HG02884 (cell line): ENCODE data around the gene LARGE1.

Experiments
- ATAC-seq: cut with Tn5 transposase; IDR thresholded peaks from one replicate; pipeline ENCODE4 v1.9.1; 2021; ENCODE audit warnings: mild to moderate bottlenecking, moderate library complexity; ENCODE audit not compliant: unreplicated experiment

LARGE1 gene

DNA sequence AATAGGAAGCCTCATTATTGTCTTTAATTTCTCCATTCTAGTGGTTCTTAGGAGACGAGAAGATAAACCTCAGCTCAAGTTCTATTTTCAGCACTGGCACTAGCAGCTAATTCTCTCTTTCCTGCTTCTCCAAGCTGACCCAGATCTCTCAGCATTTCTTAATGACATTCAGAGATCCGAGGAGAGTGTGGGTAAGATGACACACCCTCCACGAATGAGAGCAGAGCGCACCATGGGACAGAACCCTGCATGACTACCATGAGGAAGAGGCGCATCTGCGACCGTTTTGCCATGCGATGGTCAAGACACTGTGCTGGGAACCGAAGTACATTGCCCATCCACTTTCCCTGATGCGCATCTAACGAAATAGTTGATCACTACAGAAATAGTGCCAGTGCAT is 241.8 kb downstream of the LARGE1 start:
- ATAC-seq: no peak

DNA sequence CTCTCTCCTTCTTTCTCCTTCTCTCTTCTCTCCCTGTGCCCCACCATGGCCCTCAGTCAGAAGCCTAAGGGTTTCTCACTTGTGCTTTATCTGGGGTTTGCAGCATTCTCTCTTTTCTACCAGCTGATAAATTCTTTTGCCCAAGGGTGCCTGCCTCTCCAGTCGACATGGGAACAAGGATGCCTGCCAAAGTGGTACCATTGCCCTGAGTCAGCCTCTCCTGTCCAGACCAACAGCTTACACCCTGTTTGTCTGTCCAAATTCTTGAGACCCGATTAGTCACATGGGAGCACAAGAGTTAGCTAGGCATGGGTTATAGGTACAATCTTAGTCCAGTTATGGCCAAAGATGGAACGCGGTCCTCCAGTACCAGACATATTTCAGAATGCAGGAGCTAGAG is 242.7 kb downstream of the LARGE1 start:
- no peak for ATAC-seq

DNA sequence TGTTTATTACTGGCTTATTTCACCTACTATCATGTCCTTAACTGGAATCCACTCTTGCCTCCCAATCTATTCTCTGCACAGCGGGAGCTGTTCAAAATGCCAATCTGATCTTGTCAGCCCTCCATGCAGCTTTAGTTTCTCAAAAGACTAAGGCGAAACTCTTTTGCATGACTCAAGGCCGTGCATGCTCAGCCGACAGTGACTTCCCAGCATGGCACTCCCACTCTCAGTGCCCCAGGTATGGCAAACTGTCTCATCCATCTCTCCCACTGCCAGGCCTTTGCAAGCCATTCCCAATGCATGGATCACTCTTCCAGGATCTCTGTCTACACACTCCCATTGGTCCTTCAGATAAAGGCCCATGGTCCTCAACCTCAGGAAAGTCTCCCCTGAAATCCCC is 245.9 kb downstream of the LARGE1 start:
- no peak for ATAC-seq

DNA sequence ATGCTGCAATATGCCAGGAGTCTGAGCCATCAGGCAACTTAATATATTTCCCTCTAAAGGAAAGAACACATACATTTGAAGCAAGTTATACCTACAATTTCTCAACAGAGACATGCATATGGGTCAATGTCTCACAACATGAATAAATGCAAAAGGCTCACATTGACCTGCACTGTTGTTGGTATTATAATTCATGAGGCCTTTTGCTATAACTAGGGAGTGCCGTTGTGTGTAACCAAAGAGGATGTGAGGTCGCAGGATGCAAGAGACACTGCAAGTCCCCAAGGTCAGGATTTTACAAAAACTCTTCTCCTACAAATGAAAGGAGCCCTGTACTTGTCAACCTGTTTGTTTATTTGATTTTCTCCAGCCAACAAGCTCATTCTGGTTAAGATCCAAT is 250.5 kb downstream of the LARGE1 start:
- no peak for ATAC-seq

DNA sequence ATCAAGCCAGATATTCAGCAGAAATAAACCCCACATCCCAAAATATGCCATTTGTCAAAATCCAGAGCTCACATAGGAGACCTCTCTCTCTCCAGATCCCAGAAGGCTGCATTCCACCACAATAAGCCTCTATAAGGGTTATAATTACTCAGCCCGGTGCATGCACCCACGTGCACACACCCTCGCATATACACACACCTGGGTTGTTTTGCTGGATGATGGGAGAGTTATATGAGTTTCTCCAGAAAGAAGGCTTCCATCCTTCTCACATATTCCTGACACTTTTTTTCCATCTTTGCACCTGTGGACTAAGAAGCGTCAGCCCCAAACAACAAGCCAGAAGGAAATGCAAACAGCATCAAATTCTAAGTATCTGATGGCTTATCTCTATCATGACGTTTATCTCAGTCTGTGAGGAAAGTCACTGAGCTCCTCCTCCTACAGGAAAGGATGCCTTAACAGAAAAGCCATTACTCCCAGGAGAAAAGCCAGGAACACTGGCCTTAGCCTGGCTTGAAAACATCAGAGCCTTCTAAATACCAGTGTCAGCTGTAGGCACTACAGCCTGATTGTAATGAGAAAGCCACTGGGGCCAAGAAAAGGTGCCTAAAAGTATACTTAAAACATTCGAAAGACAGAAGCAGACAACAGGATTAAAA is 253.2 kb downstream of the LARGE1 start:
- ATAC-seq: no peak

DNA sequence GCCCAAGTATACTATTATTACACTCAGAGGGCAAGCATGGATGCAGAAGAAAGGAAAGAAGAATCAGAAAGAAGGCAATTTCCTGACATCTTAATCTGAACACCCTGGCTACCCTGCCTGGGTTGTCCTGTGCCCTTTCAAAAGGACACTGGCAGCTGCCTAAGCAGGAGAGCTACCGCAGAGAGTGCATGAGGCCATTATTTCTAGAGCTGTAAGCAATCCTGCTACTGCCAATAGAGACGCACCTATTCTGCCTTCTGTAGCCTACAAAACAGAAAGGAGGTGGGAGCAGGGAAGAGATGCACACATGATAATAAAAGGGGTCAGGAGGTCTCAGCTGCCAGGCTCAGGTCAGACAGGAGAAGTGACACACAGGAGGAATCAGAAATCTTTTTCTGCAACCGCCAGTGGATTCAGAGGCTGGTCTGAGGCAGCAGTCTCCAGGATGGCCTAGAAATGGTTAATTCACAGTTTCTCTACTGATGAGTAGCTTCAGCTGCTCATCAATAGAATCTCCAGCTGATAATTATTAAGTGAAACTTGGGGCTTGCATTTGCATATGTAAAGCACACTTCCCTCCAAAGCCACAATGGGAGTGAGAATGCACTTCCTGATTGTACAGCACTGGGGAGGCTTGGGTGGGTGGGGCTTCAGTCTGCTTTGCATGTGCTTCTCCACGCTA is 253.9 kb downstream of the LARGE1 start:
- no peak for ATAC-seq

DNA sequence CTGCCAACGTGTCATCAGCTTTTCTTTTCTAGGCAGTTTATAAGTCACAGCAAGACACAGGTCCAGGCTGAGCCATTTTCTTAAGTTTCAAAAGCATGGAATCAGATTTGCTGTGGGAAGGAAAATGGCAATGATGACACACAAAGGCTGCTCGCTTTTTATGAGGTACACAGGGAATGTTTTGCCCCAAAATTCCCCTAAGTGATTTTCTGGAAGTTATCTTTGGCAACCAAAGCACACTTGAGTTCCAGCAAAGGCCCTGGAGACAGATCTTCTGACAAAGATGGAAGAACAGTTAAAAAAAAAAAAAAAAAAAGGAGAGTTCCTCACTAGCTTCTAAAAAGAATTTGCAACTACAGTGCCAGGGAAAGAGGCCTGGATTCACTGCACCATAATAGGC is 260.8 kb downstream of the LARGE1 start:
- no peak for ATAC-seq

DNA sequence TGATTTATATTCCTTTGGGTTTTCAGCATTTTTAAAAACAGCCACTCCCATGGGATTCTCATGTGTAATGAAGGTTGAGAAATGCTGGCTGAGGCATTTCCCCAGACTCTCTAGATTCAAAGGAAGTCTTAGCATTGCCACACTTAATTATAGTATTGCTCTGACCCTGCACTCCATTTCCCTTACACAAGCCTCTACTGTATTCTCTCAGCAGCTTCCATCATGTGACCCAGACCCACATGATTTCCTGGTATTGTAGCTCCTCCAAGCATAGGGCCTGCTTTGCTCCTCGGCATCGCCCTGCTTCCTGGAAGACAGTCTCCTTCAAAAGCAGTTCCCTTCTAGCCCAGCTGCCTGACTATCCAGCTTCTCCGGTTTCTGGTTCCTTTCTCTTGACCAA is 261.5 kb downstream of the LARGE1 start:
- ATAC-seq: no peak

DNA sequence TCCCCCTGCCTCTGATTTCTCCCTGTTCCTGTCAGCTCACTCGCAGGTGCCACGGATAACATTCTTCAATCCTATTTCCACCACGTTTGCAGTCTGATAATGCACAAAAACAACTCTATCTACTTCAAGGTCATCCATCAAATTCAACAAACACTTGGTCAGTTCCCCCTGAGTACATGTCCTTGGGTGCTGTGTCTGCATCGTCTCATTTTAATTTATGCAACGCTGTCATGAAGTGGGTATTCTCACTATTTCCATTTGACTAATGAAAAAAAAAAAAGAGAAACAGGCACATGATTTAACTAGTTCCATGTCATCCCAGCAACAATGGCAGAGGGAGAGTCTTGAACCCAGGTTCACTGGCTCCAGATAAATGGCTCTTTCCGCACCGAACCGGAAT is 262.6 kb downstream of the LARGE1 start:
- no peak for ATAC-seq

DNA sequence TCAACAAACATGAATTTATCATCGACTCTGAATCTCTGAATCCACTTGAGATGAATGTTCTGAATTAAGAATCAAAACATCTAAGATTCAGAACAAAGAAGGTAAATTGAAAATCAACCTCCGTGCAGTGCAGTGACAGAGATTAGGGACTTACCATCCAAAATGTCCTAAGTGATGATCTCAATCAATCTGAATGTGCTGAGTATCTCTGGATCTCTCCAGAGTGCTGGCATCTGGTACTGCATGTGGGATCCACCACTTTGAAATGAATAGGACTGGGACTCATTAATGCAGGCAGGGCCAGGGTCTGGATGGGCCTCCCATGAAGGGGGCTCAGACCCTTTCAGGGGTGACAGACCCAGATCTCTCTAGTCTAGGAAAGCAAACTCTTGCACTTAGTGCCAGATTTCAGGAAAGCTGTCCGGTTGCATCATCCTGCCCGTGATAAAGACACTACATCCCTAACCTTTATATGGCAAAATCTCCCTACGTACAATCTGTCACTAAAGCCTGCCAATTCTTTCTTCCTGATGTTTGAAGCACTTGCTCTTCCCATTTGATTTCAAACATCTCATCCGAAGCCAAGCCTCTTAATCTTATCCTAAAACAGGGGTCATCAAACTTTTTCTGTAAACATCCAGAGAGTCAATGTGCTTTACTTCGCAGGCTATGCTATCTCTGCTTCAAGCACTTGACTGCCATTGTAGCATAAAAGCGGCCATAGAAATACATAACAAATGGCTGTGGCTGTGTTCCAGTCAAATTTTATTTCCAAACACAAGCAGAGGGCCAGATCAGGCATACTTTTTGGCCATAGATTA is 263.3 kb downstream of the LARGE1 start:
- ATAC-seq: no peak

DNA sequence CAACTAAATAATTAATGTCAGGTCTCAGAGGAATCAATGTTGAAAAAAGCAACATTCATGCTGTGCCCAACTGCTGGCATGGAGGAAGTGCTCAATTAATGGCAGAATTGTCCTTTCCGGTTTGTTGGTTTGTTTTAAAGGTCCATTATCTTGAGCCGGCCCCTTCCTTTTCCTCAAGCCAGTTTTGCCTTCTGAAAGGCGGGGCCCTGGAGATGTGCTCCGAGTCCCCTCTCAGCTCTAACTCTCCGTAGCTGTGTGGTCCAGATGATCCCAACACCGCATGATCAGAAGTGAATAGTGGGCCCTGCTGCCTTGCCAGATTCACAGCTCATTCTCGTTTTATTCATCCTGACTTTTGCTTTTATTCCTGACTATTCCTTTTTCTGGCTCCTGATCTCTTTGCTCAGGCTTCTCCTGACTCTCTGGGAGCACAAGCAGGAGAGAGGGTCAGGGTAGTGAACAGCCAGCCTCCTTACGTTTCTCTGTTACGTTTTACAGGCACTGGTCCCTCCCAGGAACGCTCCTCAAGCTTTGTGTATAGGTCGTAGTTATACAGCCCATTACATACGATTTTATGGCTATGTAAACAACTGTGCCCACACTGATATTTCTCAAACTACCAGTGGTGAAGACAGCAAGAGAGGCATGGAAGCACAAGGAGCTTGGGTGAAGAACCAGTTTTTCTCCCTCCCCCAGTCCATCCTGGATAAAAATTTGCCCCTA is 265.9 kb downstream of the LARGE1 start:
- ATAC-seq: no peak

DNA sequence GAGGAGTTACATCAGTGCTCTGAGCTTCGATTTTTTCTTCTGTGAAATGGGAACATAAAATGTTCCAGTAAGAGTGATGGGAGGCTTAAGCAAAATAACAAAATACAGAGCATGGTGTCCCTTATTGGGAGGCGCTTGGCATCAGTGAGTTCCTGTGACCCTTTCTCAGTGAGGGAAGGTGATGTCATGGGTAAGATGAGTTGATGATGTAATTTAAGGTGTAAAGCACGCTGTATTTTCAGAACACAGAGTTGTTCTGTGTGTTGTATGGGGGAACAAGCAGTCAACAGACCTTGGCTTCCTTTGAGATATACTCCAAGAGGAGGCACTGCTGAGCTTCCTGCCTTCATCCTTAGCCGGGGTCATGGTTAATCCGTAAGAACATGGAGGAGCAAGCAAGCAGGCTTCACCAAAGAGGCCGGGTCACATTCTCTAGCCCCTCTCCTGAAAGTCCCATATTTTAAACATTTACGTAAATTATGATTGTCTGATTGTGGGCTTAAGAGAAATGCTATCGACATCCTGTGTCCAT is 266.7 kb downstream of the LARGE1 start:
- no peak for ATAC-seq

DNA sequence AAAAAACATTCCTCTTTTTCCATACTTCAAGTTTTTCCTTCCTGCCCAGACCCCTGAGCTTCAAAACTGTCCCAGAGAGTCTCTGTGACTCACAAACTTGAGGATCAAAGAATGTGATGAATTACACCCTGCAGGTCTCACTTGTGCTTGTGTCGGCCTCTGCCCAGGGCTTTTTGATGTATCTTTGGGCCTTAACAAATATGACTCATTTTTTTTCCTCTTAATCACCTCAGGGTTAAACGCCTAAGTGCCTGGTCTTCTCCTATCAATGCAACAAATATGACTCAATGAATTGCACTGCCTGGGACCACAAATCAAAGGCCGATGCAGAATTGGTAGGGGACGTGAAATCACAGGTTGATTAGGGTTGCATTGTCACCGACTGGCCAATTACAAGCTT is 267.7 kb downstream of the LARGE1 start:
- no peak for ATAC-seq

DNA sequence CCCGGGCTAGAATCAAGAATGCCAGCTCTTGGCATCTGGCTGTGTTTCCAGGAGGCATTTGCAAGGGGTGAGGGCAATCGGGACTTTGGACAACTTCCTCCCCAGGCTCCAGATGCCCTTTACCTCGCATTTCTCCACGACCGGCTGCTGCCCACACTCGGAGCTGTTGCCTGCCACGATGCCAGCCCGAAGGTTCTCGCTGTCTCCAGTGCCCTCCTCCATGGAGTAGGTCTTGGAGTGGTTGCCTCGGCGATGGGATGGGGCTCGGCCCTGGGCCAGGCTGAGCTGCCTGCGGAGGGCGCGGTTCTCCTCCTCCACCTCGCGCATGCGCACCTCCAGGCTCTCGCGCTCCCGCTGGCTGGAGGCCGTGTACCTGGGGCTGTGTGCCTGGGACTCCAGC is 270.0 kb downstream of the LARGE1 start:
- ATAC-seq: no peak

DNA sequence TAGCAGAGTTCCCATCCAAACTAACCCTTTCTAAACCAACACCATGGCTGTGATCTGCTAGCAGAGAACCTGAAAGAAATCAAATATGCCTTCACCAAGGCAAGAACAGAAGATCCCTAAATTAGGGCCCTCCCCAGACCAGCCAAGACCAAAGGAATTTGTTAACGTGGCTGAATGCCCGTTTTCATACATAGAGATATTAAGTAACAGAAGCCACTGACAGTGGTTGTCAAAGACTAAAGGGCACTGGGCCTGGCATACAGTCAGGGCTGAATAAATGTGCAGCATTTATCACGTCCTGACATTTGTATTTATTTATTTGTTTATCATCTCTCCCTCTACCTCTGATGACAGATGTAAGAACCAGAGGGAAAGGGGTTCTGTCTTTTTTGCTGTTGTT is 271.8 kb downstream of the LARGE1 start:
- ATAC-seq: no peak

DNA sequence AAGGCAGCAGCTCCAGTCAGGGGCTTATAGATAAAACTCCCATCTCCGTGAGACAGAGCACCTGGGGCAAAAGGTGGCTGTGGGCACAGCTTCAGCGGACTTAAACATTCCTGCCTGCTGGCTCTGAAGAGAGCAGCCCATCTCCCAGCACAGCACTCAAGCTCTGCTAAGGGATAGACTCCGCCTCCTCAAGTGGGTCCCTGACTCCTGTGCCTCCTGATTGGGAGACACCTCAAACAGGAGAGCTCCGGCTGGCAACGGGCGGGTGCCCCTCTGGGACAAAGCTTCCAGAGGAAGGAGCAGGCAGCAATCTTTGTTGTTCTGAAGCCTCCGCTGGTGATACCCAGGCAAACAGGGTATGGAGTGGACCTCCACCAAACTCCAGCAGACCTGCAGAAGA is 279.4 kb downstream of the LARGE1 start:
- no peak for ATAC-seq

DNA sequence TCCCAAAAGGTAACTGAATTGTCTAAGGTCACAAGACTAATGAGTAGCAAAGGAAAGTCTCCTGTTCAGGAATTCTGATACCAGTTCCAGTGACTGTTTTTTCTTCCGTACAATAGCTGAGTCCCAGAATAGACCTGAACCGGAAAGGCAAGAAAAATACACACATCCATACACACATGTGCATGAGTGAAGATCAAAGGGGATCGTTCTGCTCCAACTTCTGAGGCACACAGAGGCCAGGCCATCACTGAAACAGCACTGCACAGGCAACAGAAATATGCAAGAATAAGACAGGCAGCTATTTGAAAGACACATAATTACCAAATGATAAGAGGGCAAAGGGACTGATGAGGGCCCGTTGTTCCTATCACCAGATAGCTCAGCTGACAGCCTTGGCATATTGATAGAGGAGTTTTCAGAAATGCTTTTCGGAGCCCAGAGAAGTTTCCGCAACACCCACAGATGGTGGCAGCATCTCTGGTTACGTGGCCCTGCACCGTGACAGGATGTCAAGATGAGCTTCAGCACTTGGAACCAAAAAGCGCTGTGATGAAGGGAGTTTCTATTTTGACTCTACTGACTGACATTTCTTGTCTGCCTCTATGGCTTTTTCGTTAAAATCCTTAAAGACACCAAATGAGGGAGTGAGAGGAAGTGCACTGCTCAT is 280.6 kb downstream of the LARGE1 start:
- ATAC-seq: no peak

DNA sequence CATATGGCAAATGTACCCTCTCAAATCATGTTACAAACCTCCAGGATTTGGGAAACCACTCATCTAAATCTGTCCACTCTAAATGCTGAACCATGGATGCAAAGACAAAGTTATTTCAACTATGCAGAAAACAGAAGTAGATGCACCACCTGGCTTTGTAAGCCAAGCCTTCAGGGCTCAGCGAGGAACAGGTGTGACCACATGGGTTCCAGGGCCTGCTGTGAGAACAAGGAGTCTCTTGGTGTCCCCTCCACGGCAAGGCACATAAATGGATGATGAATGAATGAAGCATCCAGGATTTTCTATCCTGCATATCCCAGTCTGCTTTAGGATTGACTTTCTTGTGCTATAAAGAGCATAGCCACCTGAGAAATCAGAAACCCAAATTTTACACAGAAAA is 284.5 kb downstream of the LARGE1 start:
- ATAC-seq: no peak

DNA sequence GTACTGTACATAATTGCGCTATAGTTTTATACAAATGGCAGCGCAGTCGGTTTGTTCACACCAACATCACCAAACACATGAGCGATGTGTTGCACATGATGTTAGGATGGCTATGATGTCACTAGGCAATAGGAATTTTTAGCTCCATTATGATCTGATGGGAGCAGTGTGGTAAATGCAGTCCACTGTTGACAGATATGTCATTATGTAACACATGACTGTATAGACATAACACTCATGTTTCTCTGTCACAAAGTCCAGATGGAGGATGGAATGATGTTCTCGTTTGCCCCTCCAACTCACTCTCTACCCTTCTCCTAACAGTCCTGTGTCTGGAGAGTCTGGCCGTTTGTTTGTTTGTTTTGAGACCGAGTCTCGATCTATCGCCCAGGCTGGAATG is 288.5 kb downstream of the LARGE1 start:
- no peak for ATAC-seq

DNA sequence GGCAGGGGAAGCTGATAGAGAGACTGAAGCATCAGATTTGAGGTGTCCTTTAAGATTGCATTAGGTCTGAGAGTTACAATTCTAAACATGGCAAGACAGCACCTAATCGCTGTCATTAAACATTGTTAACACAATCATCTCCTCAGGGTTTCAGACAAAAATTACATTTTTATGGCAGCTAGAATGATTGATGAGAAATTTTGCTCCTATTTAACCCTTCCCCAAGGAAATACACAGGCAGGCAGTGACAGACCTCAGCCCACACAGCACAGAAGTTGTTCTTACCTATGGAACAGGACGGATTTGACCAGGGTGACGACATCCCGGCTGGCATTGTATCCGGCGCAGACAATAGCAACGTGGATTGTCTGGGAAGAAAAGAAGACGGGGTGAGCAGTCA is 294.3 kb downstream of the LARGE1 start:
- no peak for ATAC-seq

DNA sequence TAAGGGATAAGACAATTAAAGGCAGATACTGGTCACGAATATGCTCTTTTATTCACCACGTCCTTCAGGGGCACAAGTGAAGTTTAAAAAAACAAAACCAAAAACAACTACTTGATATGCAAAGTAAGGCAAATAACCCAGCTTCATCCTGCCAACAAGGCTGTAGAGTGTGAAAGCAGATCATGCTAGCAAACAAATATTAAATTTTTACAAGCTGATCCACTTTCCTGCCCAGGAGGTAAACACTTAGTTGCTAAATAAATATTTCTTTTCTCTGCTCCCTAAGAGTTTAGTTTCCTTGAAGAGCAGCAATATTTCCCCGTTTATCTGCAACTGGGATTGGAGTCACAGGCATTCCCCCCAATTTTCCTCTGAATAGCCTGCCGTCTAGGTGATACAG is 300.2 kb downstream of the LARGE1 start:
- ATAC-seq: no peak
